OCI-LY1 (cell line): ENCODE results near the gene HSPA5.
"Not testable (repeated sequence)": the region's sequence is repeated elsewhere in the genome, so short reads cannot be mapped to it uniquely, and the experiment has no call there.

ENCODE experiments used
- EZH2 ChIP-seq: fragments of 200-600 bp; sonication (generic), shearing (Covaris generic); IDR thresholded peaks from 2 replicates; pipeline ENCODE4 v1.8.0; 2017; ENCODE audit warnings: borderline replicate concordance, mixed run types, mild to moderate bottlenecking, antibody characterized with exemption, low read length, moderate library complexity, mixed read lengths
- TF ChIP-seq, protein P1 (sequence below): fragments of 200-600 bp; sonication (generic), shearing (Covaris generic); IDR thresholded peaks from 2 replicates; pipeline ENCODE4 v1.5.1; 2017; ENCODE audit warnings: mild to moderate bottlenecking, antibody characterized with exemption, low read length, moderate library complexity, mixed read lengths

DNA sequence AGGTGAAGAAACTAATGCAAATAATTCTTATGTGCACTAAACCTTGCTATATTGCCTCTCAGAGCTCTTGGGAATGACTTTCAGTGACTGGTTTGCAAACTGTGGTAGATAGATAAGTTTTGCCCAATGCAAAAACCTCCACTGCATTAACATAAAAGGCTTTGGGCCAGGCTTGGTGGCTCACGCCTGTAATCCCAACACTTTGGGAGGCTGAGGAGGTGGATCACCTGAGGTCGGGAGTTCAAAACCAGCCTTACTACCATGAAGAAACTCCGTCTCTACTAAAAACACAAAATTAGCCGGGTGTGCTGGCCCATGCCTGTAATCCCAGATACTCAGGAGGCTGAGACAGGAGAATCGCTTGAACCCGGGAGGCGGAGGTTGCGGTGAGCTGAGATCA, 7.0 kb downstream of the HSPA5 start:
- not testable (repeated sequence) for TF ChIP-seq EZH2
- TF ChIP-seq, protein P1, sequence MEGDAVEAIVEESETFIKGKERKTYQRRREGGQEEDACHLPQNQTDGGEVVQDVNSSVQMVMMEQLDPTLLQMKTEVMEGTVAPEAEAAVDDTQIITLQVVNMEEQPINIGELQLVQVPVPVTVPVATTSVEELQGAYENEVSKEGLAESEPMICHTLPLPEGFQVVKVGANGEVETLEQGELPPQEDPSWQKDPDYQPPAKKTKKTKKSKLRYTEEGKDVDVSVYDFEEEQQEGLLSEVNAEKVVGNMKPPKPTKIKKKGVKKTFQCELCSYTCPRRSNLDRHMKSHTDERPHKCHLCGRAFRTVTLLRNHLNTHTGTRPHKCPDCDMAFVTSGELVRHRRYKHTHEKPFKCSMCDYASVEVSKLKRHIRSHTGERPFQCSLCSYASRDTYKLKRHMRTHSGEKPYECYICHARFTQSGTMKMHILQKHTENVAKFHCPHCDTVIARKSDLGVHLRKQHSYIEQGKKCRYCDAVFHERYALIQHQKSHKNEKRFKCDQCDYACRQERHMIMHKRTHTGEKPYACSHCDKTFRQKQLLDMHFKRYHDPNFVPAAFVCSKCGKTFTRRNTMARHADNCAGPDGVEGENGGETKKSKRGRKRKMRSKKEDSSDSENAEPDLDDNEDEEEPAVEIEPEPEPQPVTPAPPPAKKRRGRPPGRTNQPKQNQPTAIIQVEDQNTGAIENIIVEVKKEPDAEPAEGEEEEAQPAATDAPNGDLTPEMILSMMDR: not testable (repeated sequence)
